PC-9 (cell line): ENCODE data around the gene ATP1B4. TPM values are rescaled to one million over a fixed set of nuclear protein-coding genes. Genes with fewer than 3 reads are reported as not detected.

ENCODE experiments used
- BruUV-seq: library from RNA; stranded (reverse); fragments of 400-500 nt; replicated peaks from 2 replicates; lab custom pipeline; 2021; lab: Mats Ljungman, UMichigan
- CTCF ChIA-PET: fragments of 300-600 bp; sonication (Branson Sonifier 250); formaldehyde crosslinking; loops from one replicate; lab custom pipeline; 2022; ENCODE audit warnings: antibody characterized with exemption; lab: Charles Lee
- POLR2A ChIA-PET: fragments of 300-600 bp; sonication (Branson Sonifier 250); formaldehyde crosslinking; loops from one replicate; lab custom pipeline; 2022; ENCODE audit warnings: antibody characterized with exemption; ENCODE audit not compliant: unreplicated experiment; lab: Charles Lee
- DNase-seq, 2 experiments: peaks; one replicate each; pipeline versions ENCODE4 v3.0.0 to v3.0.0-alpha.2; 2015 to 2022; ENCODE audit warnings: mixed read lengths in 1 of 2
- H2AFZ ChIP-seq: fragments of 200-600 bp; sonication (generic); 2 replicates; pipeline ENCODE4 v1.8.1; 2017; ENCODE audit warnings: antibody characterized with exemption
- H3F3A ChIP-seq: fragments of 200-600 bp; sonication (generic); 2 replicates; pipeline ENCODE4 v1.8.1; 2017; ENCODE audit warnings: antibody characterized with exemption, mild to moderate bottlenecking, low read depth; ENCODE audit not compliant: insufficient read depth
- H3K27ac ChIP-seq: fragments of 200-600 bp; sonication (generic); 2 replicates; pipeline ENCODE4 v1.6.1; 2016; ENCODE audit warnings: mixed run types
- H3K27me3 ChIP-seq: fragments of 200-600 bp; sonication (generic); 2 replicates; pipeline ENCODE4 v1.6.1; 2016; ENCODE audit warnings: low read depth, mixed run types; ENCODE audit not compliant: insufficient read depth
- H3K36me3 ChIP-seq: fragments of 200-600 bp; sonication (generic); 2 replicates; pipeline ENCODE4 v1.6.1; 2016; ENCODE audit warnings: low read depth, mixed run types
- H3K4me1 ChIP-seq: fragments of 200-600 bp; sonication (generic); replicated peaks from 2 replicates; pipeline ENCODE4 v1.6.1; 2016; ENCODE audit warnings: mixed run types; ENCODE audit not compliant: insufficient read depth
- H3K4me2 ChIP-seq: fragments of 200-600 bp; sonication (generic); 2 replicates; pipeline ENCODE4 v1.6.1; 2017; ENCODE audit warnings: mixed run types
- H3K4me3 ChIP-seq: fragments of 200-600 bp; sonication (generic); 2 replicates; pipeline ENCODE4 v1.6.1; 2016; ENCODE audit warnings: mixed run types
- H3K79me2 ChIP-seq: fragments of 200-600 bp; sonication (generic); 2 replicates; pipeline ENCODE4 v1.6.1; 2017; ENCODE audit warnings: low read depth, mixed run types
- H3K9me2 ChIP-seq: fragments of 200-600 bp; sonication (generic); 2 replicates; pipeline ENCODE4 v1.8.1; 2017; ENCODE audit warnings: mild to moderate bottlenecking; ENCODE audit not compliant: insufficient read depth
- H3K9me3 ChIP-seq: fragments of 200-600 bp; sonication (generic); 2 replicates; pipeline ENCODE4 v1.8.1; 2016; ENCODE audit warnings: low read depth; ENCODE audit not compliant: insufficient read depth
- H4K20me1 ChIP-seq: fragments of 200-600 bp; sonication (generic); 2 replicates; pipeline ENCODE4 v1.8.1; 2017; ENCODE audit not compliant: insufficient read depth
- EZH2 ChIP-seq: fragments of 200-600 bp; sonication (generic); IDR thresholded peaks from 2 replicates; pipeline ENCODE4 v1.8.0; 2017; ENCODE audit warnings: antibody characterized with exemption, low read depth
- intact Hi-C: fragments of 100-400 bp; cut with micrococcal nuclease; formaldehyde crosslinking; loops from one replicate; pipeline ENCODE4 v1.10.0; 2022; ENCODE audit not compliant: unreplicated experiment
- total RNA-seq: library from RNA; stranded (reverse); gene quantifications from 2 replicates; pipeline ENCODE4 v1.2.3, GENCODE V29; 2021
- TF ChIP-seq, protein P1 (sequence below): fragments of 200-600 bp; sonication (generic); conservative IDR thresholded peaks from 2 replicates; pipeline ENCODE4 v1.6.1; 2017; ENCODE audit warnings: mixed run types, antibody characterized with exemption, mild to moderate bottlenecking, moderate library complexity

The ATP1B4 gene
- total RNA-seq, 1 experiment from 2014 or later = not detected

DNA sequence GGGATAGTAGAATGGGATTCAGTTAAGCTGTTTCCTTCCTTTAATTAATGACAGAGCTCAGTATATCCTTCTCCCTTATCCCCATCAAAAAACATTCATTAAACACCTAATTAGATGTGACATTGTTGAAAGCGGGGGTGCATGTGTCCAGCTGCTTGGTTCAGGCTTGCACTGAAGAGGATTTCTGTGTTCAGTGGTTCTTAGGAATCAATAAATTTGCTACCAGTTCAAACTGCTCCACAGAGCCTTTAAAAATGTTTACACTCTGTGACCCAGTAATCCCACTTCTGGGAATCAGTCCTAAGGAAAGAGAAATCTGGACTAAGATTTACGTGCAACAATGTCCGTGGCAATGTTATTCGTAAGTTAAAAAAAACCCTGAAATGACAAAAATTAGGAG lies 43.5 kb upstream of the ATP1B4 start:
- Histone ChIP-seq H3K4me2 (no peak overlapping the region), H3K4me1 (peaks cover 41% of the 10 kb centered on the region), H3K36me3 (no peaks in the 10 kb centered on the region), H3K9me3 (no peaks in the 10 kb centered on the region), H3K27me3 (no peaks in the 10 kb centered on the region), H3K27ac (no peak overlapping the region), H3K9me2 (no peaks in the 10 kb centered on the region), H3K79me2 (no peaks in the 10 kb centered on the region), H2AFZ (no peak overlapping the region), H3K4me3 (no peak overlapping the region), H3F3A (peaks cover 25% of the 10 kb centered on the region), H4K20me1 (no peaks in the 10 kb centered on the region)
- intact Hi-C loops = loop anchor here (5.0 to 10.0 kb wide), 2 partner anchors 169 to 416 kb away; no protein-coding TSS in a partner anchor
- DNase-seq = no peak
- no peak for TF ChIP-seq EZH2
- TF ChIP-seq, protein P1, sequence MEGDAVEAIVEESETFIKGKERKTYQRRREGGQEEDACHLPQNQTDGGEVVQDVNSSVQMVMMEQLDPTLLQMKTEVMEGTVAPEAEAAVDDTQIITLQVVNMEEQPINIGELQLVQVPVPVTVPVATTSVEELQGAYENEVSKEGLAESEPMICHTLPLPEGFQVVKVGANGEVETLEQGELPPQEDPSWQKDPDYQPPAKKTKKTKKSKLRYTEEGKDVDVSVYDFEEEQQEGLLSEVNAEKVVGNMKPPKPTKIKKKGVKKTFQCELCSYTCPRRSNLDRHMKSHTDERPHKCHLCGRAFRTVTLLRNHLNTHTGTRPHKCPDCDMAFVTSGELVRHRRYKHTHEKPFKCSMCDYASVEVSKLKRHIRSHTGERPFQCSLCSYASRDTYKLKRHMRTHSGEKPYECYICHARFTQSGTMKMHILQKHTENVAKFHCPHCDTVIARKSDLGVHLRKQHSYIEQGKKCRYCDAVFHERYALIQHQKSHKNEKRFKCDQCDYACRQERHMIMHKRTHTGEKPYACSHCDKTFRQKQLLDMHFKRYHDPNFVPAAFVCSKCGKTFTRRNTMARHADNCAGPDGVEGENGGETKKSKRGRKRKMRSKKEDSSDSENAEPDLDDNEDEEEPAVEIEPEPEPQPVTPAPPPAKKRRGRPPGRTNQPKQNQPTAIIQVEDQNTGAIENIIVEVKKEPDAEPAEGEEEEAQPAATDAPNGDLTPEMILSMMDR = no peak
- CTCF ChIA-PET = interaction anchor here (1.0 kb wide), 2 partner anchors 9 to 68 kb away, joined by 3 read pairs; partner anchors contain the start of gene ZBTB33
- BruUV-seq = no TSS peak
- POLR2A ChIA-PET = no interaction called here

- intact Hi-C loops = no loop called here
- Histone ChIP-seq H2AFZ (no peak overlapping the region), H3K4me2 (no peak overlapping the region), H3K9me3 (no peaks in the 10 kb centered on the region), H3F3A (peaks cover 13% of the 10 kb centered on the region), H3K36me3 (no peaks in the 10 kb centered on the region), H3K27ac (no peak overlapping the region), H3K4me3 (no peak overlapping the region), H3K79me2 (no peaks in the 10 kb centered on the region), H4K20me1 (no peaks in the 10 kb centered on the region), H3K27me3 (no peaks in the 10 kb centered on the region), H3K4me1 (peaks cover 20% of the 10 kb centered on the region), H3K9me2 (no peaks in the 10 kb centered on the region)
- ChIA-PET POLR2A (no interaction called here), CTCF (no interaction called here)
- TF ChIP-seq EZH2 = no peak
- TF ChIP-seq, protein P1 = no peak
- BruUV-seq = no TSS peak
- DNase-seq = no peak
Measured at GRCh38 chrX:120321520-120322281, 40.2 kb upstream of the ATP1B4 start.

- Histone ChIP-seq H3F3A (no peaks in the 10 kb centered on the region), H3K9me2 (no peaks in the 10 kb centered on the region), H3K27ac (no peak overlapping the region), H3K4me1 (no peaks in the 10 kb centered on the region), H3K27me3 (no peaks in the 10 kb centered on the region), H2AFZ (no peak overlapping the region), H3K36me3 (no peaks in the 10 kb centered on the region), H3K79me2 (no peaks in the 10 kb centered on the region), H4K20me1 (no peaks in the 10 kb centered on the region), H3K4me2 (no peak overlapping the region), H3K4me3 (no peak overlapping the region), H3K9me3 (no peaks in the 10 kb centered on the region; the same call in 1 of the 2 replicates)
- intact Hi-C loops = no loop called here
- TF ChIP-seq EZH2 = no peak
- TF ChIP-seq, protein P1 = no peak
- ChIA-PET POLR2A (no interaction called here), CTCF (no interaction called here)
- DNase-seq = no peak
- BruUV-seq = no TSS peak
Measured at GRCh38 chrX:120331116-120331515, 30.8 kb upstream of the ATP1B4 start.
